Measurements from ENCODE around the gene TYR. TPM values are rescaled to one million over a fixed set of nuclear protein-coding genes. Genes with fewer than 3 reads are reported as not detected.
"Not testable (repeated sequence)": the region's sequence is repeated elsewhere in the genome, so short reads cannot be mapped to it uniquely, and the experiment has no call there.

TYR gene
- total and polyA plus RNA-seq, 2 experiments from 2014 or later, result not detected

GRCh38 chr11:89203814-89204213 is 26.1 kb downstream of the TYR start:
- Histone ChIP-seq H3K9ac (no peak overlapping the region), H3F3A (ENCODE audit: insufficient read depth) (no peaks in the 10 kb centered on the region), H3K9me2 (ENCODE audit: insufficient read depth) (no peaks in the 10 kb centered on the region), H4K20me1 (ENCODE audit: insufficient read depth) (no peaks in the 10 kb centered on the region), H3K27ac (no peak overlapping the region), H3K36me3 (ENCODE audit: low read depth) (no peaks in the 10 kb centered on the region), H3K4me1 (ENCODE audit: insufficient read depth) (no peaks in the 10 kb centered on the region), H2AFZ (no peak overlapping the region), H3K27me3 (replicated peaks; ENCODE audit: insufficient read depth) (no peaks in the 10 kb centered on the region), H3K9me3 (ENCODE audit: low read depth) (no peaks in the 10 kb centered on the region), H3K4me3 (no peak overlapping the region), H3K4me2 (ENCODE audit: unreplicated experiment) (no peak overlapping the region), H3K79me2 (ENCODE audit: insufficient read depth) (no peaks in the 10 kb centered on the region)
- TF ChIP-seq EZH2phosphoT487 (IDR thresholded peaks at IDR 0.05; ENCODE audit: insufficient read depth, low read depth) (no peak), EZH2 (IDR thresholded peaks at IDR 0.05; ENCODE audit: insufficient read depth, poor library complexity, severe bottlenecking) (no peak)
- in situ Hi-C loops (cut with MboI), result no loop called here
- no peak for DNase-seq

GRCh38 chr11:89205378-89205777 is 27.7 kb downstream of the TYR start:
- Histone ChIP-seq H3K27ac (no peak overlapping the region), H3K4me1 (ENCODE audit: insufficient read depth) (no peaks in the 10 kb centered on the region), H3K36me3 (ENCODE audit: low read depth) (no peaks in the 10 kb centered on the region), H3K79me2 (ENCODE audit: insufficient read depth) (no peaks in the 10 kb centered on the region), H4K20me1 (ENCODE audit: insufficient read depth) (no peaks in the 10 kb centered on the region), H3K27me3 (replicated peaks; ENCODE audit: insufficient read depth) (no peaks in the 10 kb centered on the region), H3K9ac (no peak overlapping the region), H3K4me3 (no peak overlapping the region), H3K4me2 (ENCODE audit: unreplicated experiment) (no peak overlapping the region), H3K9me2 (ENCODE audit: insufficient read depth) (no peaks in the 10 kb centered on the region), H3F3A (ENCODE audit: insufficient read depth) (no peaks in the 10 kb centered on the region), H3K9me3 (ENCODE audit: low read depth) (no peaks in the 10 kb centered on the region), H2AFZ (no peak overlapping the region)
- TF ChIP-seq EZH2phosphoT487 (IDR thresholded peaks at IDR 0.05; ENCODE audit: insufficient read depth, low read depth) (no peak), EZH2 (IDR thresholded peaks at IDR 0.05; ENCODE audit: insufficient read depth, poor library complexity, severe bottlenecking) (no peak)
- in situ Hi-C loops (cut with MboI), result no loop called here
- DNase-seq, result no peak

GRCh38 chr11:89220684-89221339 is 43.1 kb downstream of the TYR start:
- no peak overlapping the region for H3K4me3 ChIP-seq
- TF ChIP-seq EZH2 (IDR thresholded peaks at IDR 0.05; ENCODE audit: insufficient read depth, poor library complexity, severe bottlenecking), result no peak
- TF ChIP-seq EZH2phosphoT487 (IDR thresholded peaks at IDR 0.05; ENCODE audit: insufficient read depth, low read depth), result no peak
- H3K79me2 ChIP-seq (ENCODE audit: insufficient read depth), result no peaks in the 10 kb centered on the region
- H3K4me1 ChIP-seq (ENCODE audit: insufficient read depth), result no peaks in the 10 kb centered on the region
- H3K9ac ChIP-seq, result no peak overlapping the region
- H3K9me3 ChIP-seq (ENCODE audit: low read depth), result no peaks in the 10 kb centered on the region
- in situ Hi-C loops (cut with MboI), result no loop called here
- H4K20me1 ChIP-seq (ENCODE audit: insufficient read depth), result no peaks in the 10 kb centered on the region
- H3K9me2 ChIP-seq (ENCODE audit: insufficient read depth), result no peaks in the 10 kb centered on the region
- H3K4me2 ChIP-seq (ENCODE audit: unreplicated experiment), result no peak overlapping the region
- 59 to 66% methylated on average over 8 of the region's 8 CpGs for WGBS, 2 experiments (ENCODE audit: low coverage in 1 of 2, low lambda C conversion rate in 2 of 2, missing lambda C conversion rate in 2 of 2)
- DNase-seq, result no peak
- no peaks in the 10 kb centered on the region for H3K27me3 ChIP-seq (replicated peaks; ENCODE audit: insufficient read depth)
- no peak overlapping the region for H3K27ac ChIP-seq
- no peaks in the 10 kb centered on the region for H3F3A ChIP-seq (ENCODE audit: insufficient read depth)
- no peak overlapping the region for H2AFZ ChIP-seq
- H3K36me3 ChIP-seq (ENCODE audit: low read depth), result no peaks in the 10 kb centered on the region

GRCh38 chr11:89235083-89235482 is 57.4 kb downstream of the TYR start:
- Histone ChIP-seq H3K36me3 (ENCODE audit: low read depth) (no peaks in the 10 kb centered on the region), H4K20me1 (ENCODE audit: insufficient read depth) (no peaks in the 10 kb centered on the region), H3K9ac (no peak overlapping the region), H3K79me2 (ENCODE audit: insufficient read depth) (no peaks in the 10 kb centered on the region), H3K4me1 (ENCODE audit: insufficient read depth) (no peaks in the 10 kb centered on the region), H3K4me3 (no peak overlapping the region), H3F3A (ENCODE audit: insufficient read depth) (no peaks in the 10 kb centered on the region), H2AFZ (no peak overlapping the region), H3K27ac (no peak overlapping the region), H3K4me2 (ENCODE audit: unreplicated experiment) (no peak overlapping the region), H3K9me3 (ENCODE audit: low read depth) (no peaks in the 10 kb centered on the region), H3K9me2 (ENCODE audit: insufficient read depth) (no peaks in the 10 kb centered on the region), H3K27me3 (replicated peaks; ENCODE audit: insufficient read depth) (no peaks in the 10 kb centered on the region)
- no peak for DNase-seq
- WGBS, 2 experiments (ENCODE audit: low coverage in 1 of 2, low lambda C conversion rate in 2 of 2, missing lambda C conversion rate in 2 of 2), result 11 to 19% methylated on average over 1 of the region's 1 CpG
- in situ Hi-C loops (cut with MboI), result no loop called here
- TF ChIP-seq EZH2 (IDR thresholded peaks at IDR 0.05; ENCODE audit: insufficient read depth, poor library complexity, severe bottlenecking) (no peak), EZH2phosphoT487 (IDR thresholded peaks at IDR 0.05; ENCODE audit: insufficient read depth, low read depth) (no peak)

GRCh38 chr11:89235976-89236375 is 58.3 kb downstream of the TYR start:
- no peaks in the 10 kb centered on the region for H3K9me3 ChIP-seq (ENCODE audit: low read depth)
- no peaks in the 10 kb centered on the region for H3F3A ChIP-seq (ENCODE audit: insufficient read depth)
- no peak overlapping the region for H3K4me3 ChIP-seq
- no peaks in the 10 kb centered on the region for H3K9me2 ChIP-seq (ENCODE audit: insufficient read depth)
- TF ChIP-seq EZH2 (IDR thresholded peaks at IDR 0.05; ENCODE audit: insufficient read depth, poor library complexity, severe bottlenecking) (no peak), EZH2phosphoT487 (IDR thresholded peaks at IDR 0.05; ENCODE audit: insufficient read depth, low read depth) (no peak)
- no peaks in the 10 kb centered on the region for H3K79me2 ChIP-seq (ENCODE audit: insufficient read depth)
- no peak for DNase-seq
- H4K20me1 ChIP-seq (ENCODE audit: insufficient read depth), result no peaks in the 10 kb centered on the region
- H3K27ac ChIP-seq, result no peak overlapping the region
- WGBS, 2 experiments (ENCODE audit: low coverage in 1 of 2, low lambda C conversion rate in 2 of 2, missing lambda C conversion rate in 2 of 2), result 24 to 38% methylated on average over 5 of the region's 5 CpGs
- H3K4me1 ChIP-seq (ENCODE audit: insufficient read depth), result no peaks in the 10 kb centered on the region
- no peaks in the 10 kb centered on the region for H3K36me3 ChIP-seq (ENCODE audit: low read depth)
- no peak overlapping the region for H2AFZ ChIP-seq
- H3K27me3 ChIP-seq (replicated peaks; ENCODE audit: insufficient read depth), result no peaks in the 10 kb centered on the region
- no peak overlapping the region for H3K9ac ChIP-seq
- in situ Hi-C loops (cut with MboI), result no loop called here
- no peak overlapping the region for H3K4me2 ChIP-seq (ENCODE audit: unreplicated experiment)

GRCh38 chr11:89247007-89247406 is 69.3 kb downstream of the TYR start:
- H4K20me1 ChIP-seq (ENCODE audit: insufficient read depth); H3K27ac ChIP-seq; H3F3A ChIP-seq (ENCODE audit: insufficient read depth); H2AFZ ChIP-seq; H3K9me3 ChIP-seq (ENCODE audit: low read depth); H3K36me3 ChIP-seq (ENCODE audit: low read depth); H3K4me1 ChIP-seq (ENCODE audit: insufficient read depth); H3K4me3 ChIP-seq; H3K9ac ChIP-seq; H3K79me2 ChIP-seq (ENCODE audit: insufficient read depth); H3K27me3 ChIP-seq (replicated peaks; ENCODE audit: insufficient read depth); in situ Hi-C loops (cut with MboI); H3K9me2 ChIP-seq (ENCODE audit: insufficient read depth); H3K4me2 ChIP-seq (ENCODE audit: unreplicated experiment); DNase-seq: not testable (repeated sequence)
- 40% methylated on average over 4 of the region's 4 CpGs for WGBS, 2 experiments (ENCODE audit: low coverage in 1 of 2, low lambda C conversion rate in 2 of 2, missing lambda C conversion rate in 2 of 2)
